HepG2 (cell line): Measurements from ENCODE around the gene TRIM6. TPM values are rescaled to one million over a fixed set of nuclear protein-coding genes. Genes with fewer than 3 reads are reported as not detected.
A peak's percentile ranks its signal among the peaks of the same experiment; 100 is the strongest.

Source experiments
- ATAC-seq: fragments of 200-7000 bp; cut with Tn5 transposase; 3 replicates; pipeline ENCODE4 v1.9.1; 2020; ENCODE audit warnings: mild to moderate bottlenecking, moderate library complexity
- BruUV-seq: library from RNA; stranded (reverse); fragments of 400-500 nt; replicated peaks from 2 replicates; lab custom pipeline; 2021; lab: Mats Ljungman, UMichigan
- CTCF ChIA-PET: fragments of 300-600 bp; formaldehyde crosslinking; extraction: SDS; loops from one replicate; lab custom pipeline; 2021; ENCODE audit warnings: low total read pairs, inconsistent platforms, low intra/inter-chr PET ratio; lab: Yijun Ruan, JAX
- POLR2A ChIA-PET: fragments of 350-600 bp; sonication (Branson Sonifier 250); formaldehyde crosslinking; loops from one replicate; lab custom pipeline; 2020; ENCODE audit warnings: antibody characterized with exemption, inconsistent platforms; lab: Yijun Ruan, JAX
- DNase-seq: peaks from one replicate; pipeline ENCODE4 v3.0.0-alpha.2; 2015; ENCODE audit warnings: low spot score
- FAIRE-seq: peaks from 3 replicates; lab custom pipeline; 2011; peaks lifted over from hg19 to GRCh38; lab: Jason Lieb, UNC
- H2AFZ ChIP-seq: one replicate; pipeline ENCODE4 v1.6.1; 2011; ENCODE audit warnings: low read length, inconsistent platforms
- H3K27ac ChIP-seq: fragments of 300-600 bp; 3 replicates; pipeline ENCODE4 v1.8.0; 2011; ENCODE audit warnings: mixed run types, mild to moderate bottlenecking, mixed read lengths, low read length, inconsistent platforms; ENCODE audit not compliant: insufficient read depth; ENCODE audit errors: extremely low read length
- H3K27me3 ChIP-seq, 2 experiments: fragments of 200-600 bp in 1 of 2; 2 replicates in 1 of 2; 3 replicates in 1 of 2; pipeline versions ENCODE4 v1.6.0 to v1.8.0; 2011; ENCODE audit warnings: low read length in 2 of 2, mild to moderate bottlenecking in 2 of 2, moderate library complexity in 2 of 2, inconsistent platforms in 1 of 2; ENCODE audit not compliant: insufficient read depth in 2 of 2, control insufficient read depth in 1 of 2
- H3K36me3 ChIP-seq, 2 experiments: fragments of 200-600 bp in 1 of 2; replicated peaks in 1 of 2; 2 replicates in 1 of 2; 3 replicates in 1 of 2; pipeline versions ENCODE4 v1.5.1 to v1.8.0; 2011; ENCODE audit warnings: low read length in 2 of 2, inconsistent platforms in 1 of 2; ENCODE audit not compliant: insufficient read depth in 2 of 2, control insufficient read depth in 1 of 2
- H3K4me1 ChIP-seq: 2 replicates; pipeline ENCODE4 v1.5.1; 2012; ENCODE audit warnings: low read length, inconsistent platforms; ENCODE audit not compliant: insufficient read depth
- H3K4me2 ChIP-seq: 2 replicates; pipeline ENCODE4 v1.6.0; 2011; ENCODE audit warnings: low read depth, low read length, inconsistent platforms
- H3K4me3 ChIP-seq, 3 experiments: fragments of 200-600 bp in 1 of 3; sonication (generic), shearing (Covaris generic) in 1 of 3; replicated peaks in 1 of 3; 2 replicates each; pipeline ENCODE4 v1.5.1; 2011 to 2016; ENCODE audit warnings: low read length in 3 of 3, inconsistent platforms in 2 of 3, low read depth in 2 of 3, mild to moderate bottlenecking in 2 of 3, control low read depth in 1 of 3, mixed read lengths in 1 of 3; ENCODE audit not compliant: insufficient read depth in 1 of 3
- H3K79me2 ChIP-seq: one replicate; pipeline ENCODE4 v1.6.1; 2011; ENCODE audit warnings: low read length, inconsistent platforms; ENCODE audit not compliant: insufficient read depth
- H3K9ac ChIP-seq: 2 replicates; pipeline ENCODE4 v1.6.0; 2011; ENCODE audit warnings: mild to moderate bottlenecking, low read depth, low read length, inconsistent platforms; ENCODE audit not compliant: insufficient read depth
- H3K9me3 ChIP-seq: 2 replicates; pipeline ENCODE4 v1.5.1; 2012; ENCODE audit warnings: mild to moderate bottlenecking, low read length
- H4K20me1 ChIP-seq: 2 replicates; pipeline ENCODE4 v1.6.0; 2011; ENCODE audit warnings: inconsistent platforms, mild to moderate bottlenecking, low read length, moderate library complexity; ENCODE audit not compliant: insufficient read depth
- AKNA ChIP-seq: sonication (generic); formaldehyde crosslinking; IDR thresholded peaks from 2 replicates; pipeline ENCODE4 v1.4.0; 2020; ENCODE audit warnings: missing genetic modification reagents, borderline replicate concordance
- ESRRA ChIP-seq: sonication (generic); formaldehyde crosslinking; IDR thresholded peaks from 2 replicates; pipeline ENCODE4 v1.5.1; 2020; ENCODE audit warnings: mild to moderate bottlenecking, low read depth, missing genetic modification reagents
- ETV5 ChIP-seq: IDR thresholded peaks from 2 replicates; pipeline ENCODE4 v1.6.1; 2018; ENCODE audit warnings: missing biosample characterization, missing genetic modification reagents, inconsistent platforms, borderline replicate concordance
- GPN1 ChIP-seq: sonication (generic); formaldehyde crosslinking; IDR thresholded peaks from 2 replicates; pipeline ENCODE4 v1.5.1; 2020; ENCODE audit warnings: missing genetic modification reagents, borderline replicate concordance
- HMG20A ChIP-seq: IDR thresholded peaks from 2 replicates; pipeline ENCODE4 v1.6.1; 2016; ENCODE audit warnings: borderline replicate concordance
- LCORL ChIP-seq, 2 experiments: fragments of 450-650 bp in 1 of 2; sonication (generic) in 1 of 2; formaldehyde crosslinking in 1 of 2; IDR thresholded peaks; 2 replicates each; pipeline versions ENCODE4 v1.5.0 to v1.6.1; 2017 to 2020; ENCODE audit warnings: antibody characterized with exemption in 1 of 2, missing genetic modification reagents in 1 of 2
- PPARG ChIP-seq: conservative IDR thresholded peaks from 2 replicates; pipeline ENCODE4 v1.6.1; 2016; ENCODE audit warnings: missing biosample characterization, missing genetic modification reagents
- SIX1 ChIP-seq: sonication (generic); formaldehyde crosslinking; IDR thresholded peaks from 2 replicates; pipeline ENCODE4 v1.4.0; 2020; ENCODE audit warnings: missing genetic modification reagents, borderline replicate concordance
- SRF ChIP-seq: IDR thresholded peaks from 2 replicates; pipeline ENCODE4 v1.6.1; 2011; ENCODE audit warnings: mild to moderate bottlenecking, low read depth, low read length, moderate library complexity
- TFDP2 ChIP-seq: sonication (generic); formaldehyde crosslinking; IDR thresholded peaks from 2 replicates; pipeline ENCODE4 v1.4.0; 2020; ENCODE audit warnings: missing genetic modification reagents
- THAP8 ChIP-seq: sonication (generic); formaldehyde crosslinking; IDR thresholded peaks from 2 replicates; pipeline ENCODE4 v1.5.1; 2020; ENCODE audit warnings: missing genetic modification reagents, mild to moderate bottlenecking, borderline replicate concordance
- XBP1 ChIP-seq: sonication (generic); formaldehyde crosslinking; IDR thresholded peaks from 2 replicates; pipeline ENCODE4 v1.5.0; 2020; ENCODE audit warnings: missing genetic modification reagents
- ZNF121 ChIP-seq: sonication (generic); formaldehyde crosslinking; IDR thresholded peaks from 2 replicates; pipeline ENCODE4 v1.5.0; 2020; ENCODE audit warnings: mild to moderate bottlenecking, missing genetic modification reagents
- ZNF30 ChIP-seq: sonication (generic); formaldehyde crosslinking; IDR thresholded peaks from 2 replicates; pipeline ENCODE4 v1.5.0; 2020; ENCODE audit warnings: mild to moderate bottlenecking, missing genetic modification reagents
- WGBS: methylation state at CpG from one replicate; pipeline ENCODE4 v1.1.6; 2017; ENCODE audit warnings: low lambda C conversion rate; 5-methylcytosine and 5-hydroxymethylcytosine counted together
- in situ Hi-C: cut with HindIII; loops from 2 replicates; pipeline ENCODE4 v1.10.0; 2017; ENCODE audit warnings: low pct_unique_long_range_greater_than_20kb; ENCODE audit not compliant: extremely low pct_ligation_motif_present
- intact Hi-C: fragments of 100-400 bp; cut with micrococcal nuclease; formaldehyde crosslinking; loops from one replicate; pipeline ENCODE4 v1.10.0; 2022; ENCODE audit not compliant: unreplicated experiment
- polyA plus RNA-seq, 8 experiments: library from polyadenylated mRNA; depleted of rRNA in 3 of 8; stranded (reverse) in 7 of 8; unstranded in 1 of 8; fragments of >200 nt; fragmentation: Illumina TruSeq in 4 of 8; extraction: Trizol in 4 of 8; gene quantifications; 2 replicates each; pipeline versions ENCODE4 v1.2.1 to v1.2.3, GENCODE V29; 2011 to 2016; ENCODE audit warnings: low read depth in 4 of 8, missing spikeins in 1 of 8, mixed read lengths in 1 of 8; ENCODE audit not compliant: insufficient read depth in 1 of 8
- total RNA-seq, 5 experiments: library from RNA; depleted of rRNA; stranded (reverse); fragments of >200 nt; fragmentation: Illumina TruSeq; extraction: Trizol; gene quantifications; 2 replicates each; pipeline ENCODE4 v1.2.3, GENCODE V29; 2016; ENCODE audit warnings: low read depth in 1 of 5

The TRIM6 gene
- total and polyA plus RNA-seq, 2 of the 13 experiments (the other 11 are each of a cell fraction or from before 2014, with no cell fraction given): not detected

GRCh38 chr11:5622802-5623201, 26.4 kb downstream of the TRIM6 start:
- Histone ChIP-seq H3K4me3 (no peak overlapping the region), H3K27ac (no peak overlapping the region), H4K20me1 (no peaks in the 10 kb centered on the region), H3K4me2 (no peak overlapping the region), H2AFZ (no peak overlapping the region), H3K36me3 (no peaks in the 10 kb centered on the region), H3K9ac (no peak overlapping the region), H3K4me1 (peaks cover 23% of the 10 kb centered on the region), H3K79me2 (no peaks in the 10 kb centered on the region), H3K9me3 (no peaks in the 10 kb centered on the region), H3K27me3 (0 out of 5 replicates have a peak, but pooled peaks cover 0 to 5% of the 10 kb centered on the region in 2 experiments)
- ChIA-PET POLR2A (no interaction called here), CTCF (no interaction called here)
- 4% methylated on average over 3 of the region's 3 CpGs for WGBS
- in situ Hi-C loops (no loop called here), intact Hi-C loops (no loop called here)
- ATAC-seq (no peak), FAIRE-seq (no peak), DNase-seq (peak; percentile 17)
- no TSS peak for BruUV-seq
- TF ChIP-seq AKNA (no peak), PPARG (CRISPR knock-in tag) (0 out of 2 replicates have a peak, but pooled peaks have one; percentile 28), ETV5 (CRISPR knock-in tag) (peak; percentile 41; the same call in 1 of the 2 replicates), SIX1 (CRISPR knock-in tag) (peak; percentile 52; the same call in 1 of the 2 replicates), HMG20A (CRISPR knock-in tag) (no peak), THAP8 (no peak), ESRRA (CRISPR knock-in tag) (no peak), LCORL (IDR thresholded peaks at IDR 0.05) (no peak), LCORL (CRISPR knock-in tag; IDR thresholded peaks at IDR 0.05) (no peak), XBP1 (CRISPR knock-in tag) (no peak), SRF (no peak), ZNF30 (CRISPR knock-in tag) (no peak), ZNF121 (no peak), TFDP2 (CRISPR knock-in tag) (no peak), GPN1 (CRISPR knock-in tag) (no peak)
